HG02870 (cell line): ENCODE measurements around the gene ICOS.

ENCODE experiments used
- ATAC-seq: cut with Tn5 transposase; IDR thresholded peaks from one replicate; pipeline ENCODE4 v1.9.1; 2021; ENCODE audit warnings: mild to moderate bottlenecking, moderate library complexity; ENCODE audit not compliant: unreplicated experiment

The ICOS gene

GRCh38 chr2:203936535-203936934 lies at the start of gene ICOS:
Gene ICOS (plus strand): TSS chr2:203936763. CDS start chr2:203936815, 52 bp downstream.
- no peak for ATAC-seq

- no peak for ATAC-seq
Measured at GRCh38 chr2:203887677-203888076, 48.9 kb upstream of the ICOS start.

DNA sequence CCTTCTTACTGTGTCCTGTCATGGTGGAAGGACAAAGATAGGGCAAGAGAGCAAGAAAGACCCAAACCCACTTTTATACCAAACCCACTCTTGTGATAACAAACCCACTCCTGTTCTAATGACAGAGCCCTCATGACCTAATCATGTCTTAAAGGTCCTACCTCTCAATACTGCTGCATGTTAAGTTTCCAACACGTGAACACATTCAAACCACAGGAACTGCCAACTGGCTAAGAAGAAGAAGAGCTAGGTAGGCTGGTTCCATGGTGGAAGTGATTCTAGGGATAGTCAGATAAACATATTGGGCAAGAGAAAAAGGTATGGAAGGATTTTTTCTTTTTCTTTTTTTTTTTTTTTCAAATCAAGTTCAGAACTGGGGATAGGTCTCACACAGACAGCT lies 47.0 kb upstream of the ICOS start:
- ATAC-seq = no peak

- no peak for ATAC-seq
Measured at GRCh38 chr2:203889944-203890343, 46.6 kb upstream of the ICOS start.

DNA sequence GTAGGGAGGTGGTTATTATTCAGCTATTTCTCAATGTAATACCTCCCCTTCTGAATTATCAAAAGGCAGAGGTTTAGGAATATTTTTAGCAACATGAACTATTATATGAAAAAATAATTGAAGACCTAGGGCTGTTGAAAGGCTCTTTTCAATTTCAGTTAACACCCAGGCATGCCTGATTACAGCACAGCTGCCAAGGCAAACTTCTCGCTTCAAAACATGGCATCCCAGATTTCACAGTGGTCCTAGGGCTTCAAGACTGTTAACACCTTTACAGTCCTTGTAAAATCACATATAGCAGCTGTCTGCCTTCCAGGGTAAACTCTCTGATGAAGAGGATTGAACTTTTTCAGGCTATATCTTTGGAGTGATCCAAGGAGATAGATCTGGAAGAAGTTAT lies 45.8 kb upstream of the ICOS start:
- no peak for ATAC-seq

GRCh38 chr2:203891474-203891873 lies 45.1 kb upstream of the ICOS start:
- no peak for ATAC-seq

DNA sequence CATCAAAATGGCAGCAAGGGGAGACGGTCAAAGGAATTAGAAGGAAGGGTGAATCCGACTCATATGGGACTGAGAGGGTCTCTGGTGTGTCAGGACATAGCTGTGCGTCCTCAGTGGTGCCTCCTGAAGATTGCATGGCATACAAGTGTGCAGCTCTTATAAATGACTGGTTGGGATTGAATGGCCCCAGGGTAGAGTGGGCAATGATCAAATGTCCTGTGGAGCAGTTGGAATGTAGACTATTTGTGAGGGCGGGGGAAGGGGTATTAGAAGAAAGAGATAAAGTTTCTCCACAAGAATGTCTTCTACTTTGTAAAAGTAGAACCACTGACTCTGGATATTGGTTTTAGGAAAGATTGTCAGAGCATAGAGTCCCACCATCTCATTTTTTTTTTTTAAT lies 44.4 kb upstream of the ICOS start:
- no peak for ATAC-seq

- ATAC-seq = no peak
Measured at GRCh38 chr2:203893401-203893800, 43.2 kb upstream of the ICOS start.

DNA sequence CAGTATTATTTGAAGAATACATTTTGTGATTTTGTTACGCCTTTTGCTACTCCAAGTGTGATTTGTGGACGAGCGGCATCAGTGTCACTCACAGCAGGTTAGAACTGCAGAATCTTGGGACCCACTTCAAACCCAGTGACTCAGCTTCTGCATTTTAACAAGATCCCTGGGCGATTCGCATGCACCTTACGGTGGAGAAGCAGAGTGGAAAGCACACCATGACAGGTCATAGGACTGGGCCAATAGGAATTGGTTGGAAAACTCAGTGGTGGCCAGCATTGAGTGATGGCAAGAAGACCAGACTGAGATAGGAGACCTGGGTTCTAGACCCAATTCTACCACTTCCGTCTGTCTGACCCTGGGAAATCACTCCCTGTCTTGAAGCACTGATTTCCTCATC lies 42.7 kb upstream of the ICOS start:
- ATAC-seq = no peak

- ATAC-seq = no peak
Measured at GRCh38 chr2:203894262-203894661, 42.3 kb upstream of the ICOS start.

DNA sequence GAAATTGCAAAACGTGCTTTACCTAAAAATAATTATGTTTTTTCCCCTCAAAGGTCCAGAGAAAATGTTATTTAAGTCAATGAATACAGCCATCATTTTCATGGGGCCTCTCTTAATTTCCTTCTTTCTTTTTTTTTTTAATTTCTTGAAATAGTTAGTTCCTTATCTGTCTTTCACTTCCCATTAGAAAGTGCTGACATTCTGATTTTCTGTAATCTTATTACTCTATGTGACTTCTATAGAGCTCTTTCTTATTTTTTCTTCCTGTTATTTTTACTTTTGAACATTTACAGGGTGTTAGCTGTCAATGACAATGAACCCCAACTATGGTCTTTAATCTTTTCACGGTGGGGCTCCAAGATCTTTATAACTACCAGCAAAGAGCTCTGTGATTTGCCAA lies 39.0 kb upstream of the ICOS start:
- ATAC-seq = no peak

- ATAC-seq = no peak
Measured at GRCh38 chr2:203898657-203899056, 37.9 kb upstream of the ICOS start.

DNA sequence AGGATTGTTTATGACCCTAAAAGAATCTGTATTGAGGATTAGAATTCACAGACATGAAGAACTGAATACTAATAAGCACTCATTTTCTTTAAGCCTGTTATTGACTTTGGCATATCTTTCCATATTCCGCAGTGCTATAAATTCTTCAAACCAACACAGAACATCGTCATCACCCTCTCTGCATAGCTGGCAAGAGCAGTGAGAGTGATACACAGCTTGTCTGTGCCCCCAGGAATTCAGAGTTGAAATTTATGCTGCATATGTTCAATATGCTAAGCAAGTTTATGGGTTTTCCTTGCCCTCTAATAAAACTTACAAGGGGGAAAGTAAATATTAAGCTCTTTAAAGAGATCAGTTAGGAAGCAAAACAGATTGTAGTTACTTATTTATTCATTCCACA lies 36.3 kb upstream of the ICOS start:
- ATAC-seq = no peak

GRCh38 chr2:203904022-203904421 lies 32.5 kb upstream of the ICOS start:
- no peak for ATAC-seq

DNA sequence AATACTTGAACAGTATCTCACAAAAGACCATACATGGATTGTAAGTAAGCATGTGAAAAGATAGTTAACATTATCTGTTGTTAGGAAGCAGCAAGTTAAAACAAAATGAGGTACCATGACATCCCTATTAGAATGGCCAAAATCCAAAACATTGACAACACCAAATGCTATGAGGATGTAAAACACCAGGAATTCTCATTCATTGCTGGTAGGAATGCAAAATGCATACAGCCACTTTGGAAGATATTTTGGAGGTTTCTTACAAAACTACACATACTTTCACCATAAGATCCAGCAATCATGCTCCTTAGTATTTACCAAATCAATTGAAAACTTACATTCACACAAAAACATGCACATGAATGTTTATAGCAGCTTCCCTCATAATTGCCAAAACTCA lies 30.9 kb upstream of the ICOS start:
- no peak for ATAC-seq

GRCh38 chr2:203908066-203908796 lies 28.3 kb upstream of the ICOS start:
- no peak for ATAC-seq

- ATAC-seq = no peak
Measured at GRCh38 chr2:203908797-203909185, 27.8 kb upstream of the ICOS start.

GRCh38 chr2:203909261-203909967 lies 27.1 kb upstream of the ICOS start:
- no peak for ATAC-seq

GRCh38 chr2:203909974-203910373 lies 26.6 kb upstream of the ICOS start:
- ATAC-seq = no peak

DNA sequence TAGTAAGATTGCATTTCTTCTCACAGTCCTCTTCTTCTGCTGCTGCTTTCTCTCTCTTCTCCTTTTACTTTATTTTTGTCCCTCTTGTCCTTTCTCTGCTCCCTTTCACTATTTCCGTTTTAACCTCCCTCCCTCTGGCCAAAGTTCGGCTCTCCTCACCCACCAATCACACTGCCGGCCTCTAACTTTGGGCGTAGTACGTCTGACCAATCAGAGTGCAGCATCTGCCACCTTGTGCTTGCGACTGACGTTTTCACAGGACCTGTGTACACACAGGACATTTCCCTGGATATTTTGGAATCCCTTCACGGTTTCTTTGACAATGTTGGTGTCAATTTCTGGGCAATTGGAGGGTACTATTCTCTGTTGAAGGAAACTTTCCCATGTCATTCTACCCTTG lies 22.6 kb upstream of the ICOS start:
- no peak for ATAC-seq

DNA sequence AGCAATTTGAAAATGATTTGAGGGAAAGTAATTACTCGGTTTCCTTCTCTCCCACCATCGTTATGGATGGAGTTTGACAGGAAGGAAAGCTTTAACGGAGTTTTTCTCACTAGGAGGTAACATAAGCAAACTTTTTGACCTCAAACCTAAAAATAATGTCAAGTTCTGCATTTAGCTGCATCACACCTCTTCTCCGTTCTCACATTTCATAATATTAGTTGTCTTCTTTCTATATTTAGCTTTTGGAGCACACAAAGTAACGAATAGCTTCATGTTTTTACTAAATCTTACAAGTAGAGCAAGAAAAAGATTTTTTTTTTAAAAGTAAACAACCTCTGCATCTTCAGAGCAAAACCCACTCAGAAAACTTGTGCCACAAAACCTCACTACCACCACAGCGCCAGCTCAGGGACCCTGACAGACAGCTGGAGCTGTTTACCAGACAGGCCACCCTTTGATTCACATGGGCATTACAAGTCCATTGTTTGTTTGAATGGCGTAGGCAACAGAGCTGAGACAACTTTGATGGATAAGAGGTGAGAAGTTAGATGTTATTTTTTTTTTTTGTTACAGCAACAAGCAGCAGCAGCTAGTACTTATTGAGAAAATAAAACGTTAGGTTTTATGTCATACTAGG lies 21.9 kb upstream of the ICOS start:
- no peak for ATAC-seq

- no peak for ATAC-seq
Measured at GRCh38 chr2:203915256-203915655, 21.3 kb upstream of the ICOS start.
